ENCODE results near the gene HES7. TPM values are rescaled to one million over a fixed set of nuclear protein-coding genes. Genes with fewer than 3 reads are reported as not detected.
A peak's percentile ranks its signal among the peaks of the same experiment; 100 is the strongest.

Gene HES7
- total RNA-seq, 1 experiment from 2014 or later = 0.61 TPM

GRCh38 chr17:8173056-8173870 lies 49.4 kb upstream of the HES7 start:
- H3K36me3 ChIP-seq (ENCODE audit: control insufficient read depth in 1 of 2, insufficient read depth in 2 of 2, low read length in 2 of 2) = no peaks in the 10 kb centered on the region
- peaks cover 6% of the 10 kb centered on the region; the same call in 1 of the 2 replicates for H3K79me2 ChIP-seq (ENCODE audit: insufficient read depth, low read length)
- H2AFZ ChIP-seq (ENCODE audit: low read depth, low read length, poor library complexity, severe bottlenecking) = no peak overlapping the region
- no peaks in the 10 kb centered on the region for H3K27me3 ChIP-seq (ENCODE audit: insufficient read depth, low read length)
- ChIA-PET RAD21 (ENCODE audit: low non-redundant PET in 1 of 2, low total read pairs in 2 of 2, uncharacterized antibody in 2 of 2, unreplicated experiment in 2 of 2) (interaction anchor here in 1 of 2 experiments (0.7 kb wide), 1 partner anchor 16 kb away, joined by 3 read pairs; no protein-coding TSS in a partner anchor), POLR2A (interaction anchor here (0.6 to 4.0 kb wide), 51 partner anchors 9 to 844 kb away, joined by 3 to 95 read pairs (median 5); partner anchors contain the start of genes ALOXE3, AURKB, BORCS6 and CNTROB), CTCF (interaction anchor here (1.0 to 1.2 kb wide), 3 partner anchors 15 to 55 kb away, joined by 3 to 5 read pairs (median 4); partner anchors contain the start of gene ALOXE3)
- BruUV-seq (replicated peaks) = TSS peak; percentile 99
- no peaks in the 10 kb centered on the region for H3K9me2 ChIP-seq (ENCODE audit: insufficient read depth)
- intact Hi-C loops (cut with micrococcal nuclease) = no loop called here
- H3K27ac ChIP-seq (ENCODE audit: low read depth, low read length) = peak overlapping the region; percentile 69
- ATAC-seq (peak; percentile 78), DNase-seq (ENCODE audit: low read depth, low spot score) (peak; percentile 99)
- H4K20me1 ChIP-seq (ENCODE audit: insufficient read depth) = no peaks in the 10 kb centered on the region
- peak overlapping the region; percentile 99 for H3K4me2 ChIP-seq (ENCODE audit: low read length)
- peak overlapping the region; percentile 93 for H3K9ac ChIP-seq (ENCODE audit: low read length)
- H3K4me1 ChIP-seq (ENCODE audit: control insufficient read depth in 1 of 2, insufficient read depth in 2 of 2, low read length in 2 of 2) = peaks cover 22 to 46% of the 10 kb centered on the region in 2 experiments
- H3K4me3 ChIP-seq (replicated peaks in 1 of 2; ENCODE audit: low read depth in 1 of 2, low read length in 2 of 2) = peak overlapping the region; percentile 43 to 57
- H3K9me3 ChIP-seq (ENCODE audit: control insufficient read depth in 1 of 2, insufficient read depth in 1 of 2, low read depth in 1 of 2, low read length in 2 of 2) = no peaks in the 10 kb centered on the region
- TF ChIP-seq EZH2 (IDR thresholded peaks at IDR 0.05) (no peak), SIN3A (IDR thresholded peaks at IDR 0.05; ENCODE audit: low read depth) (peak; percentile 100), JUND (IDR thresholded peaks at IDR 0.05) (peak; percentile 96), EZH2phosphoT487 (IDR thresholded peaks at IDR 0.05; ENCODE audit: borderline replicate concordance) (no peak), CBX3 (IDR thresholded peaks at IDR 0.05; ENCODE audit: low read depth) (no peak; the same call in none of the 2 replicates), POLR2AphosphoS5 (IDR thresholded peaks at IDR 0.05; ENCODE audit: low read depth, low read length) (peak; percentile 100), RAD21 (IDR thresholded peaks at IDR 0.05; ENCODE audit: low read depth) (no peak; the same call in 1 of the 2 replicates), SRF (IDR thresholded peaks at IDR 0.05; ENCODE audit: low read depth) (peak; percentile 82), SP1 (IDR thresholded peaks at IDR 0.05; ENCODE audit: low read depth) (peak; percentile 93), ELF1 (IDR thresholded peaks at IDR 0.05; ENCODE audit: borderline replicate concordance, low read depth) (no peak; the same call in 1 of the 2 replicates), ZFX (IDR thresholded peaks at IDR 0.05) (no peak), TCF7L2 (IDR thresholded peaks at IDR 0.05; ENCODE audit: borderline replicate concordance, extremely low read depth, insufficient read depth, insufficient read length) (peak; percentile 20), POLR2A (IDR thresholded peaks at IDR 0.05; ENCODE audit: borderline replicate concordance, extremely low read depth, insufficient read depth, insufficient read length) (peak; percentile 100), REST (IDR thresholded peaks at IDR 0.05; ENCODE audit: low read depth) (no peak), ZNF274 (IDR thresholded peaks at IDR 0.05; ENCODE audit: low read depth, low read length) (no peak), FOSL1 (IDR thresholded peaks at IDR 0.05; ENCODE audit: low read depth) (peak; percentile 64), CTCF (IDR thresholded peaks at IDR 0.05 in 2 of 3, conservative IDR thresholded peaks at IDR 0.05 in 1 of 3; ENCODE audit: borderline replicate concordance in 1 of 3, insufficient read depth in 1 of 3, low read depth in 2 of 3, low read length in 2 of 3) (no peak), CEBPB (IDR thresholded peaks at IDR 0.05; ENCODE audit: low read depth) (peak; percentile 96), YY1 (IDR thresholded peaks at IDR 0.05; ENCODE audit: extremely low read depth, insufficient replicate concordance, low read depth, low read length) (peak; percentile 81), ATF3 (IDR thresholded peaks at IDR 0.05) (no peak; the same call in 1 of the 2 replicates)
